Psoas muscle (tissue), 8 donors: ENCODE measurements around the gene HLA-DMA. TPM values are rescaled to one million over a fixed set of nuclear protein-coding genes. Genes with fewer than 3 reads are reported as not detected.

Source experiments
- ATAC-seq, 4 donors: fragments of 200-7000 bp; cut with Tn5 transposase; one replicate each; pipeline ENCODE4 v1.9.1; 2020; ENCODE audit warnings: moderate library complexity in 3 of 4, mild to moderate bottlenecking in 2 of 4
- DNase-seq, 2 donors: peaks; one replicate each; pipeline ENCODE4 v3.0.0-alpha.2; 2020
- H3K27ac ChIP-seq: fragments of 200-600 bp; one replicate; pipeline ENCODE4 v1.8.0; 2022
- H3K27me3 ChIP-seq, 3 donors: fragments of 200-600 bp in 1 of 3; one replicate each; pipeline versions ENCODE4 v1.6.1 to v1.8.0; 2013 to 2022; ENCODE audit warnings: low read length in 2 of 3, mild to moderate bottlenecking in 2 of 3, moderate library complexity in 1 of 3; ENCODE audit not compliant: insufficient read depth in 3 of 3
- H3K36me3 ChIP-seq, 2 donors: fragments of 200-600 bp in 1 of 2; one replicate each; pipeline versions ENCODE4 v1.6.1 to v1.8.0; 2013 to 2022; ENCODE audit warnings: low read depth in 1 of 2, mild to moderate bottlenecking in 1 of 2, moderate library complexity in 1 of 2; ENCODE audit not compliant: insufficient read depth in 1 of 2
- H3K4me1 ChIP-seq: fragments of 200-600 bp; one replicate; pipeline ENCODE4 v1.8.0; 2022
- H3K4me3 ChIP-seq: fragments of 200-600 bp; one replicate; pipeline ENCODE4 v1.8.0; 2022; ENCODE audit warnings: mild to moderate bottlenecking
- H3K9me3 ChIP-seq: fragments of 200-600 bp; one replicate; pipeline ENCODE4 v1.8.0; 2022
- WGBS, 3 donors: extraction: QIAGEN DNeasy Blood & Tissue Kit; methylation state at CpG; one replicate each; pipeline versions ENCODE4 v1.1.6 to v1.1.7; 2013; 5-methylcytosine and 5-hydroxymethylcytosine counted together
- intact Hi-C, 2 donors: fragments of 100-400 bp; cut with DNase I; formaldehyde crosslinking; loops; one replicate each; pipeline versions ENCODE4 v1.11.0 to v1.14.2; 2022
- polyA plus RNA-seq, 3 donors: library from polyadenylated mRNA; stranded (reverse); fragments of 200-250 nt; gene quantifications; one replicate each; pipeline ENCODE4 v1.2.3, GENCODE V29; 2013
- total RNA-seq, 4 donors: library from RNA; stranded (reverse); fragmentation: NEBNext Ultra II Directional in 2 of 4; extraction: Animal tissue kit (Norgen Biotek cat#: 25700) in 2 of 4; gene quantifications; one replicate each; pipeline versions ENCODE4 v1.2.1 to v1.2.4, GENCODE V29; 2021 to 2023
- TF ChIP-seq, protein P1 (sequence below): fragments of 200-600 bp; IDR thresholded peaks from one replicate; pipeline ENCODE4 v1.8.0; 2022; ENCODE audit warnings: antibody characterized with exemption
- donor health status: healthy with polysubstance abuse.
- donor health status: DM: no; HTN: no; CAD: no; lungs with moderate emphysema.
- donor health status: Bipolar disorder and iron deficiency.
- donor health status: healthy.
- donor health status: DM: yes; HTN: yes; CAD: no.
- donor health status: DM: no; HTN: no; CAD: no.
- donor health status: DM: no; HTN: no; CAD: no.
- donor health status: DM: yes; HTN: yes; CAD: no.

Gene HLA-DMA
- total and polyA plus RNA-seq, 7 donors: 3.2 to 12.0 (median 7.3) TPM

DNA sequence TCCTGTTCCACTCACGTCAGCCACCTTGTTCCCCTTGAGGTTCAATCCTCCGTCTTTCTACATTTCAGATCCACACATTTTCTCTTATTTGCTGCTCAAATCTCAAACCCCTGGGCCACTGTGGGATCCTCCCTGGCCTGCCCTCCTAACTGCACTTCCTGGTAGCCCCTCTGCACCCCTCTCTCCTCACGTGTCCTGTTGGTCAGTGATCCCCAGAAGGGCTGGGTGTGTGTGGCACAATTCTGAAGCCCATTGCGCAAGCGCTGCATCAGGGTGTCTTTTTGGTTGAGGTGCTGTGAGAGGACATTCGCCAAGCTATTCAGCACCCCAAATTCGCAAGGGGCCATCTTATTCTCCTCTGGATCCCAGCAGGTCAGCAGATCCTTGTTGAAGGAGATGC, 14.4 kb downstream of the HLA-DMA start:
- no peak for DNase-seq
- no peak for ATAC-seq
- Histone ChIP-seq H3K9me3 (no peaks in the 10 kb centered on the region), H3K4me3 (no peak overlapping the region), H3K36me3 (no peaks in the 10 kb centered on the region), H3K4me1 (peaks cover 4% of the 10 kb centered on the region), H3K27ac (no peak overlapping the region), H3K27me3 (no peaks in the 10 kb centered on the region)
- intact Hi-C loops: loop anchor here in 1 of 2 donors (5.0 kb wide), 1 partner anchor 51 kb away; no protein-coding TSS in a partner anchor
- TF ChIP-seq, protein P1, sequence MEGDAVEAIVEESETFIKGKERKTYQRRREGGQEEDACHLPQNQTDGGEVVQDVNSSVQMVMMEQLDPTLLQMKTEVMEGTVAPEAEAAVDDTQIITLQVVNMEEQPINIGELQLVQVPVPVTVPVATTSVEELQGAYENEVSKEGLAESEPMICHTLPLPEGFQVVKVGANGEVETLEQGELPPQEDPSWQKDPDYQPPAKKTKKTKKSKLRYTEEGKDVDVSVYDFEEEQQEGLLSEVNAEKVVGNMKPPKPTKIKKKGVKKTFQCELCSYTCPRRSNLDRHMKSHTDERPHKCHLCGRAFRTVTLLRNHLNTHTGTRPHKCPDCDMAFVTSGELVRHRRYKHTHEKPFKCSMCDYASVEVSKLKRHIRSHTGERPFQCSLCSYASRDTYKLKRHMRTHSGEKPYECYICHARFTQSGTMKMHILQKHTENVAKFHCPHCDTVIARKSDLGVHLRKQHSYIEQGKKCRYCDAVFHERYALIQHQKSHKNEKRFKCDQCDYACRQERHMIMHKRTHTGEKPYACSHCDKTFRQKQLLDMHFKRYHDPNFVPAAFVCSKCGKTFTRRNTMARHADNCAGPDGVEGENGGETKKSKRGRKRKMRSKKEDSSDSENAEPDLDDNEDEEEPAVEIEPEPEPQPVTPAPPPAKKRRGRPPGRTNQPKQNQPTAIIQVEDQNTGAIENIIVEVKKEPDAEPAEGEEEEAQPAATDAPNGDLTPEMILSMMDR: no peak
- WGBS, 3 donors: 85 to 91% (median 90%) methylated on average over 7 of the region's 7 CpGs

GRCh38 chr6:32937230-32937633, 15.7 kb downstream of the HLA-DMA start:
- peaks cover 4% of the 10 kb centered on the region for H3K4me1 ChIP-seq
- intact Hi-C loops: loop anchor here in 1 of 2 donors (5.0 kb wide), 1 partner anchor 50 kb away; no protein-coding TSS in a partner anchor
- no peaks in the 10 kb centered on the region for H3K27me3 ChIP-seq
- no peak for DNase-seq
- no peaks in the 10 kb centered on the region for H3K36me3 ChIP-seq
- no peak overlapping the region for H3K27ac ChIP-seq
- no peaks in the 10 kb centered on the region for H3K9me3 ChIP-seq
- ATAC-seq: no peak
- H3K4me3 ChIP-seq: no peak overlapping the region
- 75 to 78% (median 75%) methylated on average over 8 of the region's 8 CpGs for WGBS, 3 donors
- TF ChIP-seq, protein P1: no peak

- no peak overlapping the region for H3K27ac ChIP-seq
- WGBS, 3 donors: 62 to 71% (median 65%) methylated on average over 12 of the region's 12 CpGs
- intact Hi-C loops: loop anchor here in 1 of 2 donors (5.0 kb wide), 1 partner anchor 49 kb away; no protein-coding TSS in a partner anchor
These were observed 16.4 kb downstream of the HLA-DMA start for GRCh38 chr6:32936239-32937152.

DNA sequence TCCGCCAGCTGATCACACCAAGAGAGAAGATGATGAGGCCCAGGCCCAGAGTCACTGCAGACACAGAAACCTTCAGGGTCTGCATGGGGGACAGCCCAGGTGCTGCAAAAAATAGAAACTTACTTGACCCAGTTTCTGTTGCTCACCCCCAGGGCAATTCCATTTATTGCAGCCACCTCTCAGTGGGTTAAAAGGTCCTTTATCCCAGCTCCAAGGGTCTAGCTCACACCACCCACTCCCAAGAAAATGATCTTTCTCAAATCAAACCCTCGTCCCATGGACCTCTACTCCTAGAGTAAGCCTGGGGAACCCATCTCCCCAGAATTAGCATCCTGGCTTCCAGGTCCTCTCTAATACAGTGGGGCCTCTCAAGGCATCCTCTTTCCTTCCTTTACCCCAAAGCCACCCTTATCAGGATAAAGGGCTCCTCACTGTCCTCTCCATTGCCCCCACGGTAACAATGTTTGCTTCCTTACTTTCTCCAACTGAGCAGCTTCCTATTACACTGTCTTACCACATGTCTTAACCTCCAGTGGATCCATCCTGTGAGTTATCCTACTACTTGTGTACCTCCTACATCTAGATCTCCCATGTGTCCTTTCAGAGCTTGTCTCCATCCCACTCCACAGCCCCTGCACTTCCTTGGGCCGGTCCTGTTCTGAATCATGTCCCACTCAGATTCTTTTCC, 17.2 kb downstream of the HLA-DMA start:
- 83 to 87% (median 85%) methylated on average over 4 of the region's 4 CpGs for WGBS, 3 donors
- Histone ChIP-seq H3K4me3 (no peak overlapping the region), H3K36me3 (no peaks in the 10 kb centered on the region), H3K27me3 (no peaks in the 10 kb centered on the region), H3K9me3 (no peaks in the 10 kb centered on the region), H3K4me1 (peaks cover 4% of the 10 kb centered on the region), H3K27ac (no peak overlapping the region)
- TF ChIP-seq, protein P1: no peak
- intact Hi-C loops: loop anchor here in 1 of 2 donors (2.0 to 5.0 kb wide), 2 partner anchors 48 to 49 kb away; no protein-coding TSS in a partner anchor
- ATAC-seq (no peak), DNase-seq (no peak)

More at GRCh38 chr6:32936239-32937152, 16.4 kb downstream of the HLA-DMA start:
- H3K4me3 ChIP-seq: no peak overlapping the region
- H3K9me3 ChIP-seq: no peaks in the 10 kb centered on the region
- no peaks in the 10 kb centered on the region for H3K27me3 ChIP-seq
- TF ChIP-seq, protein P1: no peak
- peaks cover 4% of the 10 kb centered on the region for H3K4me1 ChIP-seq
- ATAC-seq (no peak), DNase-seq (no peak)
- no peaks in the 10 kb centered on the region for H3K36me3 ChIP-seq
